GM19035 (cell line): ENCODE results near the gene UCKL1.
A peak's percentile ranks its signal among the peaks of the same experiment; 100 is the strongest.
"Not testable (repeated sequence)": the region's sequence is repeated elsewhere in the genome, so short reads cannot be mapped to it uniquely, and the experiment has no call there.

Source experiments
- ATAC-seq: cut with Tn5 transposase; IDR thresholded peaks from one replicate; pipeline ENCODE4 v1.9.1; 2021; ENCODE audit not compliant: unreplicated experiment

Gene UCKL1

GRCh38 chr20:63955827-63956663 lies at the start of gene UCKL1:
Gene UCKL1, minus strand, starts transcription at chr20:63956416. Its CDS starts 44 bp downstream, at chr20:63956372.
- peak; percentile 76 for ATAC-seq

- ATAC-seq = no peak
Observed at GRCh38 chr20:64005394-64005793, 49.2 kb upstream of the UCKL1 start.

GRCh38 chr20:64003960-64004725 lies 47.9 kb upstream of the UCKL1 start:
- no peak for ATAC-seq

DNA sequence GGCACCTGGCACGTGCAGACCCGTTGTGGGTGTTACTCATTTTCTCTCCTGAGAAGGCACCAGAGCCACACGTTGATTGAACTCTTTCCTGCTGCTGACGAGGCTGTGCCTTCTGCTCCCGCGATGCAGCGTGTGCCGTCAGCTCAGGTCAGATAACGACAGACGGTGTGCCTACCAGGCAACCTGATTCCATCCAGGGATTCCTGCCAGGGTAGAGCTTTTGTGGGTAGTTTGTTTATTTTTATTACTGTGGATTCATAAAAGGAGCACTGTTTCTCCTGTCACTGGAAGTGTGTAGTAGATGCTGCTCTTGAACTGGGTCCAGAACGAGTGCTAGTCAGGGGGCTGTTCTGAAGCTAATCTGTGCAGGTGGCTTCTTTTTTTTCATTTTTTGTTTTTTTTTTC lies 45.4 kb upstream of the UCKL1 start:
- ATAC-seq = no peak

GRCh38 chr20:64000906-64001305 lies 44.7 kb upstream of the UCKL1 start:
- no peak for ATAC-seq

DNA sequence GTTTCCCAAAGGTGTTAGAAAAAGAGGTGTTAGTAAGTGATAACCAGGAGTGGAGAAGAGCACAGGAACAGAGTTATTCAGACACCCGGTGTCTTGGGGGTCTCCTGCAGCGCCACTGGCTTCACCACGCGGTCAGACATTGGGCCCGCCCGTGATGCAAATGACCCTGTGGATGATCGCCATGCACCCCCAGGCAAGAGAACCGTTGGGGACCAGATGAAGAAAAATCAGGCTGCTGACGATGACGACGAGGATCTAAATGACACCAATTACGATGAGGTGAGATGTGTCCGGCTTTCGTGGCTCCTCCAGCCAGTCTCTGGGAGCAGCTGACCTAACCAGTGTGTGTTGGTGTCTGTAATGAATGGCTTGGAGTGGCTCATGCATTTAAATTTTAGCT lies 26.7 kb upstream of the UCKL1 start:
- no peak for ATAC-seq

DNA sequence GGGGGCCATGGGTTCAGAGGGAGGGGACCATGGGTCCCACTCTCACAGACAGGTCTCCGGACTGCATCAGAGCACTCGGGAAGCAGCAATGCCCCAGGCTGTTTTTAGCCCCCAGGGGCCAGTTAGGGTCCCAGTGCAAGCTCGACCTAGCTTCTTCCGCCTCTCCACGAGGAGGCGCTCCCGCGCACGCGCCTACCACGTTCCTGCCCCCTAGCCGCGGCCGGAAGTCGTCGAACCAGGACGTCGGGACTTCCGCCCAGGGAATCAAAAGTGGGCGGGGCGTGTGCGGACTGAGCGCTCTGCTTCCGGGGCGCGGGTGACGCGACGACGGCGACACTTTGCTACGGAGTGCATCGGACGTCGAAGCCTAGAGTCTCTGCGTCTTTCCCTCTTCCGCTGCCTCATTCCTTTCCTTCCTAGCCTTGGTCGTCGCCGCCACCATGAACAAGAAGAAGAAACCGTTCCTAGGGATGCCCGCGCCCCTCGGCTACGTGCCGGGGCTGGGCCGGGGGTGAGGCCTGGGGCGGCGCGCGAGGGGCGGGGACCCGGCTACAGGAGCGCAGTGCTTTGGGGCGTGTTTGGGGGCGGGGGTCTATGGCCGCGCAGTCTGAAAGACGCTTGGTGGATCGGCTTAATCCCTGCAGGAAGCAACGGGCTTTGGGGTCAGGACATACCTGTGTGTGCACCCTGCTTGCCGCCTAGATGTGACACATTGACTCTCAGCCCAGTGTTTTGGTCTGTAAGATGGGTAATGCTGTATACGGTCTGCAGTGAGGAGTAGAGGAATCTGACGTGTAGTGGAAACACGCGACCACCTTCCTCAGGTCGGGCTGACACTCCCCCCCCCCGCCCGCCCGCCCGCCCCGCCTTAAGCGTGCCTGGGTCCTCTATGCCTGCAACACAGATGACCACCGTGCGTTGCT lies 24.9 kb upstream of the UCKL1 start, which contains the start of gene PRPF6:
Gene PRPF6 (plus strand): TSS at position 327 of the 923 bp plus-strand sequence. CDS start 114 bp downstream, at position 441.
- ATAC-seq = peak; percentile 66

DNA sequence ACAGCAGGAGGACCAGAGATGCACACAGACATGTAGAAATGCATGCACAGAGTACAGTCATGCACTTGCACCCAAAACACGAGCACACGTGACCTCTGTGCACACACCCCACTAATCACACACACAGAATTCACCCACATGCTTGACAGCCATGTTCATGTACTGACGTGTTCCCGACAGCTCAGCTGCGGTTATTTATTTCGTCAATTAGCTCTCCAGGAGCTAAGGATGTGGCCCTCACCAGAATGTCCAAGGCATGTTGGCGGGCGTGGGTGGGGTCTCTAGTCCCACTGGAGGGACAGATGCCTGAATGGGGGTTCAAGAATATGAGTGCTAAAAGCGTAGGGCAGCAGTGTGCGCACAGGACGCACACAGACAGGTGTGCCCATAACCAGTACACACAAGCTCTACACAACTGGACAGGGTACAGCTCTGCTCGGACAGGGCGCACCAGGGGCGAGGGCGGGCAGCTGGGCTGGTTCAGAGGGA lies 24.1 kb upstream of the UCKL1 start:
- ATAC-seq = peak; percentile 25

DNA sequence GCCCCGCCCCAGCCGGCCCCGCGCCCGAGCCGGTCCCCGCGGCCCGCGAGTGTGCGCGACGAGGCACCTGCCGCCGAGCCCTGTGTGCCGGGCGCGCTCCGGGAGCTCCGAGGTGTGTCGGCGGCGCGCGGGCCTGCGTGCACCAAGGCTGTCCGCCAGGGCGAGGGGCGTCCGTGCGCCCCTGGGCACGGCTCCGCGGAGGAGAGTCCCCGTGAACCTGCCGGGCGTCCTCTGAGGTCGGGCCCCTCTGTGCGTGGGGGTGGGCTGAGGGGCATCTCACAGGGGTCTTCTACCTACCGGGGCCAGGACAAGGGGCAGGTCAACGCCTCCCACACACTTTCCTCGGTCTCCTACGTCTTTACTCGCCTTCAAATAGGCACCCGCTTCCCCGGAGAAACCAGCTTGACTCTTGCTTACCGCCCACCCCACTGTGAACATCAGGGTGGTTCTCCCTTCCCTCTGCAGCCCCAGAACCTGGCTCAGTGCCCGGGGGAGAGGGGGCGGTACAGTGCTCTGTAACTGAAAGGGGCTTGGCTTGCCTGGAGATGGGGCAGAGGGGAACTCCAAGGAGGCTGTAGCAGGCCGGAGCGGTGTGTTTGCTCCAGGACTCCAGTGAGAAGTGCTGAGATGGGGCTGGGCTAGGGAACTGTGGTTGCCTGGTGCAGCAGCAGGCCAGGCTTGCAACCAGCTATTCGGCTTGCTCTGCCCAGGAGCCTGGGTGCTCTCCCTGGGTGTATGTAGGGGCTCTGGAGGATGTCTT lies 23.5 kb upstream of the UCKL1 start, which contains the start of gene SAMD10:
Gene SAMD10 (minus strand): TSS at position 86 of the 760 bp plus-strand sequence. CDS start 175 bp downstream, outside the sequence.
- ATAC-seq = peak; percentile 21

- ATAC-seq = no peak
Observed at GRCh38 chr20:63979229-63979556, 23.0 kb upstream of the UCKL1 start.

- no peak for ATAC-seq
Observed at GRCh38 chr20:63978319-63979228, 22.4 kb upstream of the UCKL1 start.

GRCh38 chr20:63977739-63978276 lies 21.6 kb upstream of the UCKL1 start:
- no peak for ATAC-seq

GRCh38 chr20:63976980-63977738 lies 20.9 kb upstream of the UCKL1 start:
- ATAC-seq = no peak

GRCh38 chr20:63976511-63976910 lies 20.3 kb upstream of the UCKL1 start:
- not testable (repeated sequence) for ATAC-seq

DNA sequence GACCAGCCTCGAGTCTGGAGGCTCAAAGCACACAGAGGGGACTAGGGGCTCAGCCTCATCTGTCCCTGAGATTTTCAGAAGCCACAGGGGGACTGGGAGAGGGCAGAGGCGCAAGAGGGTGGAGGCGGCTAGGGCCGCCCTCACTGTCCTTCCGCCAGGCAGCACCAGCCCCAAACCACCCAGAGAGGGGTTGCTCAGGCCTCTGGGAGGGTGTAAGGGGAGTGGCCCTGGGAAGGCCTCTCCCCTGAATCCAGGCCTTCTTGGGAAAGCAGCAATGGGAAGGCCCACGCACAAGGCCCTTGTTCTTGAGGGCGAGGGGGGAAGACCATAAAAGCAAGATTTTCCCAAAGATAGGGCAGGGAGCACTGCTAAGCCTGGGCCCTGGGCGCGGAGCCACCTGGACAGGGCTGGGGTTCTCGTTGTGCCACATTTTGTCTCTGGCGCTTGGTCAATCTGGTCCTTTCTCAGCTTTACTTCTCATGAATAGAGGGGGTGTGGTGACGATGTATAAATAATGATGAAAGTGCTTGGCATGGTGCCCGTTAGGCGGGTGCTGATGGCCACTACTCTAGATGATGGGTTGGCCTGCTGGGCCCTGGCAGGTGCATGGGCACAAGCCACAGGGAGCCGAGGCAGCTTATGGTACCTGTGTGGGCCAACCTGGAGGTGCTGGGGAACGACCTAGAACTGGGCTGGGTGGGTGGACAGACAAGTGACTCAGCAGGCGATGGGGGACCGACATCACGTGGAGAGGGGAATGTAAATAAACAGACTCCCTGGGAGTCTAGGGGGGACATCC lies 18.4 kb upstream of the UCKL1 start:
- no peak for ATAC-seq

- ATAC-seq = peak; percentile 37
Observed at GRCh38 chr20:63973636-63974401, 17.6 kb upstream of the UCKL1 start.

GRCh38 chr20:63973160-63973479 lies 16.9 kb upstream of the UCKL1 start:
- ATAC-seq = no peak
